B cell (primary cell): ENCODE data around the gene PNLDC1.

Experiments used
- CTCF ChIP-seq: fragments of 200-600 bp; IDR thresholded peaks from one replicate; pipeline ENCODE4 v1.8.0; 2022; ENCODE audit warnings: antibody characterized with exemption, mild to moderate bottlenecking
- EZH2 ChIP-seq: IDR thresholded peaks from 2 replicates; pipeline ENCODE4 v1.6.1; 2012; ENCODE audit warnings: borderline replicate concordance, low read depth, mild to moderate bottlenecking, moderate library complexity, low read length; ENCODE audit not compliant: insufficient read depth, poor library complexity, severe bottlenecking

GRCh38 chr6:159828074-159828473, 28.0 kb downstream of the PNLDC1 start:
- TF ChIP-seq CTCF = no peak
- TF ChIP-seq EZH2 = no peak
